HCT116 (cell line): Measurements from ENCODE around the gene ATP6V0C.

Source experiments
- POLR2A ChIP-seq: IDR thresholded peaks from 2 replicates; pipeline ENCODE4 v1.7.0; 2011; ENCODE audit warnings: borderline replicate concordance; ENCODE audit not compliant: insufficient read depth, insufficient read length; ENCODE audit errors: extremely low read depth
- POLR2AphosphoS5 ChIP-seq: IDR thresholded peaks from 2 replicates; pipeline ENCODE4 v1.6.1; 2011; ENCODE audit warnings: mild to moderate bottlenecking, low read depth, low read length, moderate library complexity
- TF ChIP-seq, protein P1 (sequence below), 3 experiments: fragments of 200-600 bp in 1 of 3; sonication (generic) in 1 of 3; IDR thresholded peaks in 2 of 3; conservative IDR thresholded peaks in 1 of 3; 2 replicates each; pipeline ENCODE4 v1.5.1; 2012 to 2017; ENCODE audit warnings: low read depth in 2 of 3, low read length in 2 of 3, antibody characterized with exemption in 1 of 3, borderline replicate concordance in 1 of 3, control low read depth in 1 of 3, mild to moderate bottlenecking in 1 of 3, mixed read lengths in 1 of 3, mixed run types in 1 of 3, moderate library complexity in 1 of 3; ENCODE audit not compliant: insufficient read depth in 1 of 3

DNA sequence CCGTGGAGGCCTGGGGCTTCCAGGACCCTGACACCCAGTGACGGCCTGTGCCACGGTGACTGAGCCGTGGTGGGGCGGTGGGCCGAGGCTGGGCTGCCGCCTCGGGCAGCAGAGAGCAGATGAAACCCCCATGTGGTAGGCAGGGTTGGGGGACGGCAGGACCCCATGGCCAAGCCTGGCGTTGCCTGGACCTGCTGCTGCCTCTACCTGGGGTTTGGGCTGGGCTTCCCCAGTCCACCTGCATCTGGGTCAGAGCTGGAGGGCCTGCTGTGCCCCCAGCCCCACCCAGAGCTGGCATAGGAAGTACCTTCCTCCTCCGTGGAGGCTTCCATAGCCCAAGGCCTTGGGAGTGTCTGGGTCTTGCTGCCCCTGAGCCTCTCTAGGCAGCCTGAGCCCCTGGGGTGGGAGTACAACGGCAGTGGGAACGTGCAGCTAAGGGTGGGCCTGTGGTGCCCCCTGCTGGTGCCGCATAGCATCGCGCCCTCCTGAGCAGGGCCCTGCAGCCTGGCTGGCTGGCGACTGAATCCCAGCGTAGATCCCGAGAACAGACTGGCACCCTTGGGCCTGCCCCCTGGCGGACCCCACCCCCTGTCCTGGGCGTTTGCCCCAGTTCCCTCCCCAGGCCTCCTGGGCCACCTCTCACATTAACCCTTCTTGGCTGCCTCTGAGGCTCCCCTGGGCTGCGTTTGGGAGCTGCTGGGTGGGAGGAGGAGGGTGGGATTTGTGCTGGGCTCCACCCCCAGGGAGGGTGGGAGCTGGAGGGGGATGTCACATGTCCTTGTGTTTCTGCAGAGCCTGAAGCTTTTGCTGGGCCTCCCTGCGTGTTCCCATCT lies 12.6 kb upstream of the ATP6V0C start:
- TF ChIP-seq POLR2AphosphoS5: no peak
- TF ChIP-seq, protein P1, sequence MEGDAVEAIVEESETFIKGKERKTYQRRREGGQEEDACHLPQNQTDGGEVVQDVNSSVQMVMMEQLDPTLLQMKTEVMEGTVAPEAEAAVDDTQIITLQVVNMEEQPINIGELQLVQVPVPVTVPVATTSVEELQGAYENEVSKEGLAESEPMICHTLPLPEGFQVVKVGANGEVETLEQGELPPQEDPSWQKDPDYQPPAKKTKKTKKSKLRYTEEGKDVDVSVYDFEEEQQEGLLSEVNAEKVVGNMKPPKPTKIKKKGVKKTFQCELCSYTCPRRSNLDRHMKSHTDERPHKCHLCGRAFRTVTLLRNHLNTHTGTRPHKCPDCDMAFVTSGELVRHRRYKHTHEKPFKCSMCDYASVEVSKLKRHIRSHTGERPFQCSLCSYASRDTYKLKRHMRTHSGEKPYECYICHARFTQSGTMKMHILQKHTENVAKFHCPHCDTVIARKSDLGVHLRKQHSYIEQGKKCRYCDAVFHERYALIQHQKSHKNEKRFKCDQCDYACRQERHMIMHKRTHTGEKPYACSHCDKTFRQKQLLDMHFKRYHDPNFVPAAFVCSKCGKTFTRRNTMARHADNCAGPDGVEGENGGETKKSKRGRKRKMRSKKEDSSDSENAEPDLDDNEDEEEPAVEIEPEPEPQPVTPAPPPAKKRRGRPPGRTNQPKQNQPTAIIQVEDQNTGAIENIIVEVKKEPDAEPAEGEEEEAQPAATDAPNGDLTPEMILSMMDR (IDR thresholded peaks at IDR 0.05 in 2 of 3, conservative IDR thresholded peaks at IDR 0.05 in 1 of 3; ENCODE audit: borderline replicate concordance in 1 of 3, insufficient read depth in 1 of 3, low read depth in 2 of 3, low read length in 2 of 3): peak; percentile 85 to 97 (median 95); a peak in 5 of 6 replicates
- no peak for TF ChIP-seq POLR2A
